ENCODE data around the gene PAH.

DNA sequence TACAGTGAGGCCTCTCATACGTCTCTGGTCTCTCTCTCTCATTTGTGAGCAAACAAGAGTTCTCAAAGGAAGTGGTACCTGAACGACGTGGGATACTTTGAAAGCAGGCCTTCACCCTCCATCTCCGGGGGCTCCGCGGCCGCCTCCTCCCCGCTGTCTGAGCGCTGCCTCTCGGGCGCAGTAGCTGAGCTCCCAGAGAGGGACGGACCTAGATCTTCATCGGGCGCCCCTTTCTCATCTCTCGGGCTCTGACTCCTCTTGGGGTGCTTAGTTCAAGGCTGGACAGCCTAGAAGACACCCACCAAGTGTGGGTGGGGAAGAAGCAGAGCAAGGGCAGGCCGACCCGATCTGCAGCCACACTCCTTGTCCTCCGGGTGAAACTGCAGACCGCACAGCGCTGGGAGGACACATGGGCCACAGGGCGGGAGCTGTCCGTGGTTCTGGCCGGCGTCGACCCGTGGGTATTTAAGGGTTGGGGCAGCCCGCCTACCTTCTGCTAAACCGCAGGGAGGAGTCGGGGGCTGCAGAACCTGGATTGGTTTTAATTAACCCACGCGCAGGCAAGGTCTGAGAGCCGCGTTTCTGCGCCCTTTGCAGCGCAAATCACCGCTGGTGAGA is 92.7 kb downstream of the PAH start:
- TF ChIP-seq TAF1 (IDR thresholded peaks at IDR 0.05; ENCODE audit: low read depth, low read length) (no peak), POLR2A (IDR thresholded peaks at IDR 0.05; ENCODE audit: low read depth, low read length) (no peak), POLR2AphosphoS5 (IDR thresholded peaks at IDR 0.05; ENCODE audit: low read depth, low read length) (no peak), SPI1 (IDR thresholded peaks at IDR 0.05; ENCODE audit: low read depth, low read length) (no peak)

Data from GM12891 (cell line).